IMR-90 (cell line): ENCODE measurements around the gene TMUB1. TPM values are rescaled to one million over a fixed set of nuclear protein-coding genes. Genes with fewer than 3 reads are reported as not detected.

Experiments used
- ATAC-seq: fragments of 200-7000 bp; cut with Tn5 transposase; 2 replicates; pipeline ENCODE4 v1.9.1; 2020; ENCODE audit warnings: low read depth, mild to moderate bottlenecking, moderate library complexity
- BruUV-seq: library from RNA; stranded (reverse); fragments of 400-500 nt; replicated peaks from 2 replicates; lab custom pipeline; 2021; lab: Mats Ljungman, UMichigan
- CTCF ChIA-PET: fragments of 300-600 bp; formaldehyde crosslinking; extraction: SDS; loops from one replicate; lab custom pipeline; 2021; ENCODE audit warnings: antibody characterized with exemption; lab: Yijun Ruan, JAX
- POLR2A ChIA-PET: fragments of 300-600 bp; sonication (Branson Sonifier 250); formaldehyde crosslinking; loops from one replicate; lab custom pipeline; 2022; ENCODE audit warnings: antibody characterized with exemption; ENCODE audit not compliant: unreplicated experiment; lab: Charles Lee
- DNase-seq: peaks from one replicate; pipeline ENCODE4 v3.0.0; 2013
- H2AFZ ChIP-seq: replicated peaks from 2 replicates; pipeline ENCODE3; 2013; ENCODE audit warnings: low read length, mild to moderate bottlenecking; ENCODE audit not compliant: poor library complexity
- H2AK5ac ChIP-seq: 2 replicates; pipeline ENCODE4 v1.6.1; 2013; ENCODE audit warnings: low read depth, low read length, inconsistent platforms
- H2AK9ac ChIP-seq: replicated peaks from 2 replicates; pipeline ENCODE3; 2013; ENCODE audit warnings: mild to moderate bottlenecking, low read depth, low read length, moderate library complexity; ENCODE audit not compliant: poor library complexity
- H2BK120ac ChIP-seq: 2 replicates; pipeline ENCODE4 v1.6.1; 2013; ENCODE audit warnings: low read depth, low read length, inconsistent platforms
- H2BK15ac ChIP-seq: 3 replicates; pipeline ENCODE4 v1.6.1; 2013; ENCODE audit warnings: low read depth, low read length, inconsistent platforms
- H2BK20ac ChIP-seq: 2 replicates; pipeline ENCODE4 v1.6.1; 2013; ENCODE audit warnings: low read depth, mild to moderate bottlenecking, inconsistent platforms, low read length, moderate library complexity
- H2BK5ac ChIP-seq: 2 replicates; pipeline ENCODE4 v1.6.1; 2013; ENCODE audit warnings: mild to moderate bottlenecking, low read depth, low read length, inconsistent platforms; ENCODE audit not compliant: poor library complexity, severe bottlenecking
- H3K14ac ChIP-seq: replicated peaks from 2 replicates; pipeline ENCODE4 v1.6.1; 2013; ENCODE audit warnings: low read depth, low read length, inconsistent platforms
- H3K18ac ChIP-seq: 2 replicates; pipeline ENCODE4 v1.6.1; 2013; ENCODE audit warnings: low read depth, low read length, control low read depth
- H3K23ac ChIP-seq: 2 replicates; pipeline ENCODE4 v1.6.1; 2013; ENCODE audit warnings: low read depth, low read length, inconsistent platforms
- H3K27ac ChIP-seq: 2 replicates; pipeline ENCODE4 v1.5.1; 2013; ENCODE audit warnings: mild to moderate bottlenecking, control low read depth, low read length; ENCODE audit not compliant: insufficient read depth
- H3K27me3 ChIP-seq: 2 replicates; pipeline ENCODE4 v1.6.1; 2013; ENCODE audit warnings: low read length; ENCODE audit not compliant: control insufficient read depth, insufficient read depth
- H3K36me3 ChIP-seq: 2 replicates; pipeline ENCODE4 v1.6.1; 2013; ENCODE audit warnings: low read length, mixed read lengths; ENCODE audit not compliant: control insufficient read depth, insufficient read depth
- H3K4ac ChIP-seq: 2 replicates; pipeline ENCODE4 v1.6.1; 2013; ENCODE audit warnings: low read depth, low read length, inconsistent platforms
- H3K4me1 ChIP-seq: 2 replicates; pipeline ENCODE4 v1.6.1; 2013; ENCODE audit warnings: low read length, mixed read lengths; ENCODE audit not compliant: control insufficient read depth, insufficient read depth
- H3K4me2 ChIP-seq: 2 replicates; pipeline ENCODE4 v1.6.1; 2013; ENCODE audit warnings: low read depth, mild to moderate bottlenecking, control low read depth, low read length, moderate library complexity
- H3K4me3 ChIP-seq: 2 replicates; pipeline ENCODE4 v1.5.1; 2013; ENCODE audit warnings: low read depth, mild to moderate bottlenecking, control low read depth, low read length, moderate library complexity; ENCODE audit not compliant: insufficient read depth
- H3K56ac ChIP-seq: 2 replicates; pipeline ENCODE4 v1.6.1; 2013; ENCODE audit warnings: low read length, inconsistent platforms; ENCODE audit not compliant: insufficient read depth; ENCODE audit errors: extremely low read depth
- H3K79me1 ChIP-seq, 2 experiments: 2 replicates each; pipeline ENCODE4 v1.6.1; 2013; ENCODE audit warnings: low read length in 2 of 2, inconsistent platforms in 1 of 2, low read depth in 1 of 2
- H3K9ac ChIP-seq: 2 replicates; pipeline ENCODE4 v1.6.1; 2013; ENCODE audit warnings: low read depth, low read length, control low read depth
- H3K9me1 ChIP-seq: 2 replicates; pipeline ENCODE4 v1.6.1; 2013; ENCODE audit warnings: low read length, inconsistent platforms; ENCODE audit not compliant: insufficient read depth
- H3K9me3 ChIP-seq: 2 replicates; pipeline ENCODE4 v1.6.1; 2013; ENCODE audit warnings: low read length; ENCODE audit not compliant: control insufficient read depth, insufficient read depth
- H4K20me1 ChIP-seq: 2 replicates; pipeline ENCODE4 v1.6.1; 2013; ENCODE audit warnings: low read length, inconsistent platforms; ENCODE audit not compliant: insufficient read depth
- H4K5ac ChIP-seq: 2 replicates; pipeline ENCODE4 v1.6.1; 2013; ENCODE audit warnings: mild to moderate bottlenecking, low read depth, low read length, control low read depth
- H4K8ac ChIP-seq, 2 experiments: 2 replicates each; pipeline ENCODE4 v1.6.1; 2013; ENCODE audit warnings: low read depth in 2 of 2, low read length in 2 of 2, control low read depth in 1 of 2, inconsistent platforms in 1 of 2
- H4K91ac ChIP-seq: 2 replicates; pipeline ENCODE4 v1.6.1; 2013; ENCODE audit warnings: low read depth, low read length, inconsistent platforms; ENCODE audit not compliant: insufficient read depth
- BHLHE40 ChIP-seq: fragments of 150-350 bp; IDR thresholded peaks from 2 replicates; pipeline ENCODE4 v1.6.1; 2016; ENCODE audit warnings: mild to moderate bottlenecking, low read depth, low read length
- MAZ ChIP-seq: IDR thresholded peaks from 2 replicates; pipeline ENCODE4 v1.6.1; 2012; ENCODE audit warnings: low read depth, mild to moderate bottlenecking, low read length, improper control_type of control experiment, moderate library complexity, borderline replicate concordance
- MXI1 ChIP-seq: IDR thresholded peaks from 2 replicates; pipeline ENCODE4 v1.6.1; 2012; ENCODE audit warnings: low read depth, mild to moderate bottlenecking, low read length, moderate library complexity, borderline replicate concordance
- NFE2L2 ChIP-seq: fragments of 150-350 bp; IDR thresholded peaks from 2 replicates; pipeline ENCODE4 v1.6.1; 2016; ENCODE audit warnings: low read depth, mild to moderate bottlenecking, low read length
- RAD21 ChIP-seq: IDR thresholded peaks from 2 replicates; pipeline ENCODE4 v1.6.1; 2012; ENCODE audit warnings: low read length, improper control_type of control experiment
- SMC3 ChIP-seq: fragments of 150-350 bp; IDR thresholded peaks from 2 replicates; pipeline ENCODE4 v1.6.1; 2016; ENCODE audit warnings: low read depth, mild to moderate bottlenecking, antibody characterized with exemption, low read length, moderate library complexity
- WGBS, 2 experiments: methylation state at CpG; one replicate each; pipeline versions ENCODE4 v1.1.5 to v1.1.7; 2013; ENCODE audit warnings: missing lambda C conversion rate in 2 of 2; ENCODE audit not compliant: insufficient read length in 1 of 2; ENCODE audit errors: extremely low coverage in 2 of 2; 5-methylcytosine and 5-hydroxymethylcytosine counted together
- dilution Hi-C: fragments of 300-500 bp; cut with HindIII; formaldehyde crosslinking; loops from one replicate; pipeline ENCODE4 v1.14.3; 2018; ENCODE audit warnings: low sequenced_read_pairs; ENCODE audit not compliant: unreplicated experiment
- in situ Hi-C: fragments of 300-500 bp; cut with MboI; formaldehyde crosslinking; loops from 3 replicates; pipeline ENCODE4 v1.14.3; 2019; ENCODE audit warnings: low sequenced_read_pairs, inconsistent platforms, mixed read lengths
- intact Hi-C: fragments of 100-400 bp; cut with micrococcal nuclease; formaldehyde crosslinking; loops from 2 replicates; pipeline ENCODE4 v1.10.0; 2022
- polyA plus RNA-seq, 3 experiments: library from polyadenylated mRNA; depleted of rRNA; stranded (reverse); fragments of >200 nt; gene quantifications; 2 replicates each; pipeline ENCODE4 v1.2.3, GENCODE V29; 2012; ENCODE audit warnings: low replicate concordance in 1 of 3
- total RNA-seq: library from RNA; depleted of rRNA; stranded (reverse); fragments of >200 nt; gene quantifications from 2 replicates; pipeline ENCODE4 v1.2.3, GENCODE V29; 2012
- TF ChIP-seq, protein P1 (sequence below): conservative IDR thresholded peaks from 2 replicates; pipeline ENCODE4 v1.5.1; 2012; ENCODE audit warnings: mild to moderate bottlenecking, low read depth, low read length, improper control_type of control experiment

Gene TMUB1
- total and polyA plus RNA-seq, 2 of the 4 experiments (the other 2 are of a cell fraction): 6.8 to 29.8 TPM

GRCh38 chr7:151056666-151057505, 26.4 kb downstream of the TMUB1 start:
- ChIA-PET POLR2A (no interaction called here), CTCF (interaction anchor here (0.8 kb wide), 1 partner anchor 1769 kb away, joined by 3 read pairs; no protein-coding TSS in a partner anchor)
- H4K20me1 ChIP-seq: peaks cover 7% of the 10 kb centered on the region; the same call in 1 of the 2 replicates
- H2AK5ac ChIP-seq: peak overlapping the region; percentile 78; the same call in 1 of the 2 replicates
- no peaks in the 10 kb centered on the region for H3K9me3 ChIP-seq
- peak overlapping the region; percentile 92; the same call in 1 of the 2 replicates for H3K14ac ChIP-seq
- TF ChIP-seq, protein P1, sequence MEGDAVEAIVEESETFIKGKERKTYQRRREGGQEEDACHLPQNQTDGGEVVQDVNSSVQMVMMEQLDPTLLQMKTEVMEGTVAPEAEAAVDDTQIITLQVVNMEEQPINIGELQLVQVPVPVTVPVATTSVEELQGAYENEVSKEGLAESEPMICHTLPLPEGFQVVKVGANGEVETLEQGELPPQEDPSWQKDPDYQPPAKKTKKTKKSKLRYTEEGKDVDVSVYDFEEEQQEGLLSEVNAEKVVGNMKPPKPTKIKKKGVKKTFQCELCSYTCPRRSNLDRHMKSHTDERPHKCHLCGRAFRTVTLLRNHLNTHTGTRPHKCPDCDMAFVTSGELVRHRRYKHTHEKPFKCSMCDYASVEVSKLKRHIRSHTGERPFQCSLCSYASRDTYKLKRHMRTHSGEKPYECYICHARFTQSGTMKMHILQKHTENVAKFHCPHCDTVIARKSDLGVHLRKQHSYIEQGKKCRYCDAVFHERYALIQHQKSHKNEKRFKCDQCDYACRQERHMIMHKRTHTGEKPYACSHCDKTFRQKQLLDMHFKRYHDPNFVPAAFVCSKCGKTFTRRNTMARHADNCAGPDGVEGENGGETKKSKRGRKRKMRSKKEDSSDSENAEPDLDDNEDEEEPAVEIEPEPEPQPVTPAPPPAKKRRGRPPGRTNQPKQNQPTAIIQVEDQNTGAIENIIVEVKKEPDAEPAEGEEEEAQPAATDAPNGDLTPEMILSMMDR: no peak
- TF ChIP-seq BHLHE40: no peak
- TF ChIP-seq SMC3: no peak
- no peak for TF ChIP-seq NFE2L2
- no peak for TF ChIP-seq MAZ
- TF ChIP-seq MXI1: no peak
- no peak for TF ChIP-seq RAD21
- peak overlapping the region; percentile 94 for H2AK9ac ChIP-seq
- WGBS, 2 experiments: 26% methylated on average over 10 of the region's 29 CpGs; no CpG with 5 or more reads in 1 of the 2 experiments
- H3K4me3 ChIP-seq: peak overlapping the region; percentile 67
- peaks cover 8% of the 10 kb centered on the region; the same call in 1 of the 2 replicates for H3K9me1 ChIP-seq
- H3K23ac ChIP-seq: peak overlapping the region; percentile 82; the same call in 1 of the 2 replicates
- no peak overlapping the region for H2BK120ac ChIP-seq
- no TSS peak for BruUV-seq
- peak overlapping the region; percentile 45 for H3K27ac ChIP-seq
- peak overlapping the region; percentile 81 for H3K4me2 ChIP-seq
- peak overlapping the region; percentile 88 for H3K9ac ChIP-seq
- H2AFZ ChIP-seq: peak overlapping the region; percentile 92
- in situ Hi-C loops (no loop called here), intact Hi-C loops (no loop called here), dilution Hi-C loops (no loop called here)
- no peaks in the 10 kb centered on the region for H3K27me3 ChIP-seq
- H3K36me3 ChIP-seq: no peaks in the 10 kb centered on the region
- H3K56ac ChIP-seq: peak overlapping the region; percentile 10; the same call in 1 of the 2 replicates
- H4K8ac ChIP-seq: peak overlapping the region; percentile 90
- peaks cover 31% of the 10 kb centered on the region for H3K4me1 ChIP-seq
- H3K18ac ChIP-seq: no peak overlapping the region
- no peak overlapping the region for H2BK15ac ChIP-seq
- H2BK5ac ChIP-seq: no peak overlapping the region
- ATAC-seq (no peak), DNase-seq (no peak)
- peak overlapping the region; percentile 17; the same call in 1 of the 2 replicates for H4K5ac ChIP-seq
- H3K79me1 ChIP-seq: peaks cover 14 to 45% of the 10 kb centered on the region in 2 experiments
- H2BK20ac ChIP-seq: no peak overlapping the region
- H3K4ac ChIP-seq: peak overlapping the region; percentile 76
- H4K91ac ChIP-seq: peak overlapping the region; percentile 77
